Memory B cell (primary cell): ENCODE measurements around the gene TMEM151B.

Experiments used
- ATAC-seq: fragments of 150-1000 bp; cut with Tn5 transposase; 2 replicates; pipeline ENCODE4 v1.10.0; 2021; ENCODE audit warnings: low read depth, mild to moderate bottlenecking, moderate library complexity
- DNase-seq, 2 donors: peaks; one replicate each; pipeline ENCODE4 v3.0.0; 2022; ENCODE audit warnings: low spot score in 2 of 2
- H3K27ac Mint-ChIP-seq: one replicate; pipeline ENCODE4 v1.8.0; 2022; ENCODE audit warnings: mild to moderate bottlenecking, moderate library complexity, mixed read lengths
- H3K27me3 Mint-ChIP-seq: one replicate; pipeline ENCODE4 v1.8.0; 2022; ENCODE audit warnings: mixed read lengths
- H3K36me3 Mint-ChIP-seq: one replicate; pipeline ENCODE4 v1.8.0; 2022; ENCODE audit warnings: mild to moderate bottlenecking, mixed read lengths
- H3K4me1 Mint-ChIP-seq: one replicate; pipeline ENCODE4 v1.8.0; 2022; ENCODE audit warnings: mixed read lengths
- H3K4me3 Mint-ChIP-seq: one replicate; pipeline ENCODE4 v1.8.0; 2022; ENCODE audit warnings: mild to moderate bottlenecking, moderate library complexity, mixed read lengths
- H3K9me3 Mint-ChIP-seq: one replicate; pipeline ENCODE4 v1.8.0; 2022; ENCODE audit warnings: mixed read lengths

TMEM151B gene

DNA sequence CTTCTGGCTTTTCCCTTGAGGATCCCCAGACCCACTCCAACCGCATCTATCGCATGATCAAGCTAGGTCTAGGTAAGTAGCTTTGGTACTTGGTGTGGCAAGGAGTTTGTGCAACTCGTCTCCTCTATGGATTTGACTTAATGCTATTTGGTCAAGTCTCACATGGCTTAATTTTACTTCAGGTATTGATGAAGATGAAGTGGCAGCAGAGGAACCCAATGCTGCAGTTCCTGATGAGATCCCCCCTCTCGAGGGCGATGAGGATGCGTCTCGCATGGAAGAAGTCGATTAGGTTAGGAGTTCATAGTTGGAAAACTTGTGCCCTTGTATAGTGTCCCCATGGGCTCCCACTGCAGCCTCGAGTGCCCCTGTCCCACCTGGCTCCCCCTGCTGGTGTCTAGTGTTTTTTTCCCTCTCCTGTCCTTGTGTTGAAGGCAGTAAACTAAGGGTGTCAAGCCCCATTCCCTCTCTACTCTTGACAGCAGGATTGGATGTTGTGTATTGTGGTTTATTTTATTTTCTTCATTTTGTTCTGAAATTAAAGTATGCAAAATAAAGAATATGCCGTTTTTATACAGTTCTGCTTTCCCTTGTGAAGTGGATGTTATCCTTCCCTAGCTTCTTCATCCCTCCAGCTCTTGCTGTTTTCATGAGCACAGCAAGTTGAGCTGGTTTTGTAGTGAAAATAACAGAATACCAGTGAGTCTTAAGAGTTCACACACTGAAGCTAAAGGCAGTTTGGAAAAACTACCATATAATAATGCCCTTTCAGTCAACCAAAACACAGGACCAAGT, 16.7 kb upstream of the TMEM151B start:
- Mint-ChIP-seq H3K27ac (peak overlapping the region; percentile 94), H3K36me3 (peaks cover 34% of the 10 kb centered on the region), H3K9me3 (no peaks in the 10 kb centered on the region), H3K4me3 (no peak overlapping the region), H3K4me1 (peaks cover 55% of the 10 kb centered on the region), H3K27me3 (no peaks in the 10 kb centered on the region)
- ATAC-seq (peak; percentile 16), DNase-seq (peak in 1 of 2 donors; percentile 59)

- H3K4me1 Mint-ChIP-seq: peaks cover 53% of the 10 kb centered on the region
- no peaks in the 10 kb centered on the region for H3K27me3 Mint-ChIP-seq
- ATAC-seq: no peak
- no peaks in the 10 kb centered on the region for H3K9me3 Mint-ChIP-seq
- peaks cover 31% of the 10 kb centered on the region for H3K36me3 Mint-ChIP-seq
- H3K27ac Mint-ChIP-seq: peak overlapping the region; percentile 94
- no peak for DNase-seq
- peak overlapping the region; percentile 10 for H3K4me3 Mint-ChIP-seq
Observed at GRCh38 chr6:44254191-44255104, 15.8 kb upstream of the TMEM151B start.

- ATAC-seq (no peak), DNase-seq (no peak)
- H3K27me3 Mint-ChIP-seq: no peaks in the 10 kb centered on the region
- peaks cover 49% of the 10 kb centered on the region for H3K4me1 Mint-ChIP-seq
- peak overlapping the region; percentile 94 for H3K27ac Mint-ChIP-seq
- no peaks in the 10 kb centered on the region for H3K9me3 Mint-ChIP-seq
- H3K36me3 Mint-ChIP-seq: peaks cover 26% of the 10 kb centered on the region
- H3K4me3 Mint-ChIP-seq: peak overlapping the region; percentile 80
Observed at GRCh38 chr6:44255105-44255808, 15.0 kb upstream of the TMEM151B start.

GRCh38 chr6:44255871-44256774, 14.1 kb upstream of the TMEM151B start:
- H3K27me3 Mint-ChIP-seq: no peaks in the 10 kb centered on the region
- H3K36me3 Mint-ChIP-seq: peaks cover 28% of the 10 kb centered on the region
- DNase-seq (no peak), ATAC-seq (no peak)
- peaks cover 52% of the 10 kb centered on the region for H3K4me1 Mint-ChIP-seq
- peak overlapping the region; percentile 94 for H3K27ac Mint-ChIP-seq
- H3K4me3 Mint-ChIP-seq: peak overlapping the region; percentile 80
- no peaks in the 10 kb centered on the region for H3K9me3 Mint-ChIP-seq

GRCh38 chr6:44256775-44257024, 13.6 kb upstream of the TMEM151B start:
- peak overlapping the region; percentile 94 for H3K27ac Mint-ChIP-seq
- H3K4me1 Mint-ChIP-seq: peaks cover 55% of the 10 kb centered on the region
- DNase-seq (no peak), ATAC-seq (peak; percentile 8)
- peaks cover 27% of the 10 kb centered on the region for H3K36me3 Mint-ChIP-seq
- H3K4me3 Mint-ChIP-seq: peak overlapping the region; percentile 80
- no peaks in the 10 kb centered on the region for H3K27me3 Mint-ChIP-seq
- no peaks in the 10 kb centered on the region for H3K9me3 Mint-ChIP-seq

DNA sequence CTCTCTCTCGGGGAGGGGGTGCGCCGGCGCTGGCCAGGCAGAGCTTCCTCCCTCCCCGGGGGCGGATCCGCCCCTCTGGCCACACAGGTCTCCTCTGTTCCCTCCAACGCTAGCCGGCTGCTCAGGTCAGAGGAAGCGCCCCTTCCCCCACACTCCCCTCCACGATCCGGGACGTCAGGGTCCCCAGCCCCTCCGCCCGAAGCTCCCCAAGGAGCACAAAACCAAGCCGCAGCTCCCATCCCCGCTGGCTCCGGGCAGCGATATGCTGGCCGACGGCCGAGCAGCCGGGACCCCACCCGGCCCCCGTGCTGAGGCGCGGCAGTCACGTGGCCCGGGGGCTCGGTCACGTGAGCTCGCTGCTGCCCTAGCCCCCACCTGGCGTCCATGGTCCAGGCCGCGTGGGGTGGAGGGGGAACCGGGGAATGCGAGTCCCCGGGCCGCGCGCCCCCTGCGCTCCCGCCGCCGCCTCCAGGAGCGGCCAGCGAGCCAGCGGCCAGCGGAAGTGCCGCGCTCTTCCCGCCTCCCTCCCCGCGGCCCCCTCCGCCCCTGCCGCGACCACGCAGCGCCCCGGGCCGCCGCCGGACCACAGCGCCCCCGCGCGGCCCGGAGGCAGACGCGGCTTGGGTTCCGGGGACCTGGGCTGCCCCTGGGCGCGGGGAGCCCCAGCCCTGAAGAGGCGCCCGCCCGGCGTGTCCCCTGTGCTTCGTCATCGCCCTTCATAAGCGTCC, 13.1 kb upstream of the TMEM151B start, which contains the start of gene SLC35B2:
SLC35B2 (minus strand) TSS at position 504 of the 728 bp plus-strand sequence; CDS start at position 386, 118 bp downstream.
- Mint-ChIP-seq H3K4me1 (peaks cover 55% of the 10 kb centered on the region), H3K27me3 (no peaks in the 10 kb centered on the region)

DNA sequence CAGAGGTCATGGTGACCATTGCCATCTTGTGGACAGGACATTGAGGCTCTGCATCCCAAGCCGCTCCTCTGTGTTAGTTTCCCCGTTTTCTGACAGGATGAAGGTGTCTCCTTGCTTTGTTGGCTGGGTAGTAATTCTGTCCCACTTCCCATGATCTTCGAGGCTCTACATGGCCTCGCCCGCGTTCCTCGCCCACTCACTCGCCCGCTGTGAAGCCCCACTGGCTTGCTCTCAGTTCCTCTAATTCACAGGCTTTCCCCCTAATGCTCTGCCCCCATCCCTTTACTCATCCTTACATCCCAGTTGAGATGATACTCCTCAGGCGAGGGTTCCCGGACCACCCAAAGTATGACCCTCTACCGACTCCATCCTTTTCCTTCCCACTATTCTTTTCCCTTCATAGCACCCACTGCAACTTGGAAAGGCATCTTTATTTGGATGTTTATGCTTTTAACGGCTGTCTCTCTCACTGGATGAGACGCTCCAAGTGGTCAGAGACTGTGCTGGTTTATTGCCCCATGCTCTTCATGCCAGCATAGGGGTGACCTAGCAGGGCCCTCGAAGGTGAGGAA, 12.4 kb upstream of the TMEM151B start:
- ATAC-seq (peak; percentile 37), DNase-seq (no peak)
- peaks cover 20% of the 10 kb centered on the region for H3K36me3 Mint-ChIP-seq
- no peaks in the 10 kb centered on the region for H3K27me3 Mint-ChIP-seq
- peak overlapping the region; percentile 94 for H3K27ac Mint-ChIP-seq
- no peaks in the 10 kb centered on the region for H3K9me3 Mint-ChIP-seq
- peaks cover 60% of the 10 kb centered on the region for H3K4me1 Mint-ChIP-seq
- H3K4me3 Mint-ChIP-seq: peak overlapping the region; percentile 87

More for the DNA sequence above, 13.1 kb upstream of the TMEM151B start, which contains the start of gene SLC35B2:
- H3K9me3 Mint-ChIP-seq: no peaks in the 10 kb centered on the region
- H3K4me3 Mint-ChIP-seq: peak within 1 kb of the TSS; percentile 87
- peak; percentile 74 for ATAC-seq
- peak within 1 kb of the TSS; percentile 94 for H3K27ac Mint-ChIP-seq
- H3K36me3 Mint-ChIP-seq: peaks cover 24% of the 10 kb centered on the region
- peak; percentile 70 to 74 for DNase-seq

- ATAC-seq: peak; percentile 8
- H3K9me3 Mint-ChIP-seq: no peaks in the 10 kb centered on the region
Observed at GRCh38 chr6:44258325-44258863, 11.9 kb upstream of the TMEM151B start.

DNA sequence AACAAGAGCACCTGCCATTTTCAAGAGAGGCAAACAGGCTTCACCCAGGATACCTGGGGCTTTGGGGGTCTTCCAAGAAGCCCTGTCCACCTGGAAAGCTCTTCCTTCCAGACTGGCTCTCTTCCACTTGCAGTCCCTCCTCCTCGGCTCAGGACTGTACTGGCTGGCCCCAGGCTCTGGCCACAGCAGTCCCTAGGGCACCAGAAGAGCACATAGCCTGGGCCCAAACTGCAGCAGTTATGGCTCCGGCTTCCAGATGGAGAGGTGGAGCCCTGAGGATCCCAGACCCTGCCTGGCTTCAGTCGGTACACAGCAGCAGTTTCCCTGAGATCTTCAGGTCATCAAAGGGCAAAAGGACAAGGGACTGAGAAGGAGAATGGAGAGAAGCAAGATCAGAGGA, 11.3 kb upstream of the TMEM151B start:
- Mint-ChIP-seq H3K27me3 (no peaks in the 10 kb centered on the region), H3K9me3 (no peaks in the 10 kb centered on the region), H3K27ac (peak overlapping the region; percentile 94), H3K36me3 (peaks cover 14% of the 10 kb centered on the region), H3K4me3 (peak overlapping the region; percentile 87), H3K4me1 (peaks cover 59% of the 10 kb centered on the region)
- ATAC-seq (no peak), DNase-seq (no peak)

More at GRCh38 chr6:44258325-44258863, 11.9 kb upstream of the TMEM151B start:
- DNase-seq: no peak
- Mint-ChIP-seq H3K36me3 (peaks cover 16% of the 10 kb centered on the region), H3K4me3 (peak overlapping the region; percentile 87), H3K27me3 (no peaks in the 10 kb centered on the region), H3K27ac (peak overlapping the region; percentile 94), H3K4me1 (peaks cover 62% of the 10 kb centered on the region)

DNA sequence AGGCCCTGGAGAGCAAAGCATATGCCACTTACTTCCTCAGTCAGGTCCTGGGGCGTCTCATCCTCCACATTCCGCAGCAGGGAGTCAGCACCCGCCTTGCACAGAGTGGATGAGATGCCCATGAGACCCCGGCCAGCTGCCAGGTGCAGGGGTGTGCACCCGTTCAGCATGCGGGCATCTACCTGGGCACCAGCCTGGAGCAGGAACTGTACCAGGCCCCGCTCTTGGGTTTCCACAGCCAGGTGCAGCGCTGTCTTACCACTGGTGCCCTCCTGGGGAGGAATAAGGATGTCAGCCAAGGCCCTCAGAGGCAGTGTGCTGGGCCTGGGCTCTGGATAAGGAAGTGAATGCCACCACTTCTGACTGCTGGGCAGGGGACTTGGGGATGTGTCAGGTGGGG, 10.2 kb upstream of the TMEM151B start:
- peak overlapping the region; percentile 8 for H3K4me3 Mint-ChIP-seq
- H3K4me1 Mint-ChIP-seq: peaks cover 58% of the 10 kb centered on the region
- no peak for DNase-seq
- no peaks in the 10 kb centered on the region for H3K9me3 Mint-ChIP-seq
- no peaks in the 10 kb centered on the region for H3K27me3 Mint-ChIP-seq
- ATAC-seq: no peak
- peaks cover 11% of the 10 kb centered on the region for H3K36me3 Mint-ChIP-seq
- peak overlapping the region; percentile 100 for H3K27ac Mint-ChIP-seq

DNA sequence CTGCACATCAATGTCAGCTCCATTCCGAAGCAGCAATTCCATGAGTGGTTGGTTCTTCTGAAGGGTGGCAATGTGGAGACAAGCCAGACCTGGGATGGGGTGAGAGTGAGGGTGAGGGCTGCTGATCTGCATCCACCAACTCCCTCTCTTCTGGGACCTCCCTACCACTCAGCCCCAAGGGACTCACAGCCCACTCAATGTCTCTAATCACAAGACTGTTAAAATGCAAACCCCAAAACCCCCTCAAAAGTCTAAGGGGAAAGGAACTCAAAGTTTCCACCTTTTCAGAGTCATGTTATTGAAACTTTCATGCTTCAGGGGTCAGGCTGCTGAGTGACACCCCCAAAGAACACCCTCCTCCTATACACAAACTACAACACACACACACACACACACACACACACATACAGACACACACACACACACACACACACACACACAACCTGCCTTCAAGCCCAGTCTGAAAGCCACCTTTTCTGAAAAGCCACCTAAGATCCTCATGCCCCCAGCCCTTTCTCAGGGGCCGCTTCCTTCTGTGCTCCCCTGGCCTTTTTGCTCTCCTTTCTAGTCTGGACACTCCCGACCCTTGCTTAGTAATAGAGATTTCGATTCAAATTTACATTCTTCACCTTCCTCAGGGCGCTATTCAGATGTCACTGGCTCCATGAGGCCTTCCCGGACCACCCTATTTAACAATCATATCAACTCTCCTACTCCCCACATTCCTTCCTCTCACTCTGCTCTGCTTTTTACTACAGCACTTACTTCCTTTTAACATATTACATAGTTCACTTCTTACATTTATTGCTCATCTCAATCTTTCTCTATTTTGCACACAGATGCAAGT, 9.6 kb upstream of the TMEM151B start:
- no peak for ATAC-seq

More for the DNA sequence above, 9.6 kb upstream of the TMEM151B start:
- Mint-ChIP-seq H3K4me1 (peaks cover 52% of the 10 kb centered on the region), H3K9me3 (no peaks in the 10 kb centered on the region), H3K4me3 (peak overlapping the region; percentile 54), H3K27me3 (no peaks in the 10 kb centered on the region), H3K36me3 (peaks cover 11% of the 10 kb centered on the region), H3K27ac (peak overlapping the region; percentile 100)
- DNase-seq: no peak
